GM21723 (cell line): ENCODE measurements around the gene PPM1E.

Source experiments
- ATAC-seq: cut with Tn5 transposase; IDR thresholded peaks from one replicate; pipeline ENCODE4 v1.9.1; 2021; ENCODE audit warnings: mild to moderate bottlenecking, moderate library complexity; ENCODE audit not compliant: unreplicated experiment

The PPM1E gene

GRCh38 chr17:58993311-58993710 lies 237.7 kb downstream of the PPM1E start:
- no peak for ATAC-seq

GRCh38 chr17:58995247-58995940 lies 239.7 kb downstream of the PPM1E start:
- ATAC-seq = no peak

- no peak for ATAC-seq
Observed at GRCh38 chr17:58996968-58997367, 241.3 kb downstream of the PPM1E start.

GRCh38 chr17:58997756-58998553 lies 242.3 kb downstream of the PPM1E start:
- no peak for ATAC-seq

GRCh38 chr17:58998871-58999270 lies 243.2 kb downstream of the PPM1E start:
- no peak for ATAC-seq

- no peak for ATAC-seq
Observed at GRCh38 chr17:58999500-58999899, 243.8 kb downstream of the PPM1E start.

GRCh38 chr17:59000022-59000421 lies 244.4 kb downstream of the PPM1E start:
- ATAC-seq = no peak

- ATAC-seq = peak; percentile 91
Observed at GRCh38 chr17:59001158-59001814, 245.6 kb downstream of the PPM1E start.

GRCh38 chr17:59002126-59002525 lies 246.5 kb downstream of the PPM1E start:
- no peak for ATAC-seq

GRCh38 chr17:59002848-59003247 lies 247.2 kb downstream of the PPM1E start:
- no peak for ATAC-seq

- no peak for ATAC-seq
Observed at GRCh38 chr17:59003860-59004259, 248.2 kb downstream of the PPM1E start.

GRCh38 chr17:59004338-59005111 lies 248.9 kb downstream of the PPM1E start:
- ATAC-seq = no peak

GRCh38 chr17:59007995-59008394 lies 252.3 kb downstream of the PPM1E start:
- no peak for ATAC-seq

- ATAC-seq = no peak
Observed at GRCh38 chr17:59008737-59009136, 253.1 kb downstream of the PPM1E start.

GRCh38 chr17:59010026-59010425 lies 254.4 kb downstream of the PPM1E start:
- no peak for ATAC-seq

GRCh38 chr17:59011975-59012374 lies 256.3 kb downstream of the PPM1E start:
- no peak for ATAC-seq

GRCh38 chr17:59018019-59018418 lies 262.4 kb downstream of the PPM1E start:
- no peak for ATAC-seq

- no peak for ATAC-seq
Observed at GRCh38 chr17:59024916-59025315, 269.3 kb downstream of the PPM1E start.

- no peak for ATAC-seq
Observed at GRCh38 chr17:59026176-59026939, 270.7 kb downstream of the PPM1E start.

- no peak for ATAC-seq
Observed at GRCh38 chr17:59027750-59028149, 272.1 kb downstream of the PPM1E start.
